WI38 (cell line): ENCODE results near the gene MDGA2.

Experiments used
- H3K4me3 ChIP-seq: 2 replicates; pipeline ENCODE4 v1.5.1; 2011; ENCODE audit warnings: low read depth, mild to moderate bottlenecking, control low read depth, low read length
- CTCF ChIP-seq: IDR thresholded peaks from 2 replicates; pipeline ENCODE4 v1.5.1; 2012; ENCODE audit warnings: low read depth, mild to moderate bottlenecking, control low read depth, low read length

Gene MDGA2

GRCh38 chr14:47678993-47679392, 3.6 kb upstream of the MDGA2 start:
- no peak overlapping the region for H3K4me3 ChIP-seq
- no peak for TF ChIP-seq CTCF

- H3K4me3 ChIP-seq = no peak overlapping the region
These were observed 2.8 kb upstream of the MDGA2 start for GRCh38 chr14:47678157-47678556.

GRCh38 chr14:47676315-47676617, 861 bp upstream of the MDGA2 start:
- H3K4me3 ChIP-seq = peak overlapping the region; percentile 52
- TF ChIP-seq CTCF = no peak

More at GRCh38 chr14:47678157-47678556, 2.8 kb upstream of the MDGA2 start:
- no peak for TF ChIP-seq CTCF

- peak overlapping the region; percentile 52 for H3K4me3 ChIP-seq
- TF ChIP-seq CTCF = no peak
These were observed 601 bp downstream of the MDGA2 start for GRCh38 chr14:47674543-47675465.

GRCh38 chr14:47674148-47674542, 1.3 kb downstream of the MDGA2 start:
- H3K4me3 ChIP-seq = peak overlapping the region; percentile 52
- TF ChIP-seq CTCF = no peak

GRCh38 chr14:47665337-47666134, 9.9 kb downstream of the MDGA2 start:
- TF ChIP-seq CTCF = no peak
- no peak overlapping the region for H3K4me3 ChIP-seq

- TF ChIP-seq CTCF = no peak
- no peak overlapping the region for H3K4me3 ChIP-seq
These were observed 12.9 kb downstream of the MDGA2 start for GRCh38 chr14:47662466-47662865.
